ENCODE measurements around the gene UMAD1. TPM values are rescaled to one million over a fixed set of nuclear protein-coding genes. Genes with fewer than 3 reads are reported as not detected.

The UMAD1 gene
- total and polyA plus RNA-seq, 12 donors: 7.4 to 77.4 (median 24.4) TPM

DNA sequence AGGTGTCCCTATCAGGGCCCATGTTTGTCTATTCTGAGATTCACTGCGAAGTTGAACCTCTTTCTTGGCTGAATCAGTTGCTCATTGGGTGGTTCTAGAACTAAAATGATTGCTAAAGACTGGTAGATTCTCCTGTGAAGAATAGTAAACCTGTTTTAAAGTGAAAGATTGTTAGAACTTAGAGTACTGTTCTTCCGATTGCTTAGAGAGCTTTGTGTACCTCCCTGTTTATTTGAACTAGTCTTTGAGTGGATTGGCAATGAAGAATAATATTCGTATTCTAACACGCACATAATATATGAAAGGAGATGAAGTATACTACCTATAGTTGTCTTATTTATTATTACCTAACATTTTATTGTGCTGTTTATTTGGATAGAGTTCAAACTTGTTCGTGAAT, 202.7 kb downstream of the UMAD1 start:
- H3K27me3 ChIP-seq: no peaks in the 10 kb centered on the region
- no peak overlapping the region for H3K4me3 ChIP-seq
- H3K27ac ChIP-seq: no peak overlapping the region
- TF ChIP-seq POLR2A (IDR thresholded peaks at IDR 0.05): no peak
- TF ChIP-seq, protein P1, sequence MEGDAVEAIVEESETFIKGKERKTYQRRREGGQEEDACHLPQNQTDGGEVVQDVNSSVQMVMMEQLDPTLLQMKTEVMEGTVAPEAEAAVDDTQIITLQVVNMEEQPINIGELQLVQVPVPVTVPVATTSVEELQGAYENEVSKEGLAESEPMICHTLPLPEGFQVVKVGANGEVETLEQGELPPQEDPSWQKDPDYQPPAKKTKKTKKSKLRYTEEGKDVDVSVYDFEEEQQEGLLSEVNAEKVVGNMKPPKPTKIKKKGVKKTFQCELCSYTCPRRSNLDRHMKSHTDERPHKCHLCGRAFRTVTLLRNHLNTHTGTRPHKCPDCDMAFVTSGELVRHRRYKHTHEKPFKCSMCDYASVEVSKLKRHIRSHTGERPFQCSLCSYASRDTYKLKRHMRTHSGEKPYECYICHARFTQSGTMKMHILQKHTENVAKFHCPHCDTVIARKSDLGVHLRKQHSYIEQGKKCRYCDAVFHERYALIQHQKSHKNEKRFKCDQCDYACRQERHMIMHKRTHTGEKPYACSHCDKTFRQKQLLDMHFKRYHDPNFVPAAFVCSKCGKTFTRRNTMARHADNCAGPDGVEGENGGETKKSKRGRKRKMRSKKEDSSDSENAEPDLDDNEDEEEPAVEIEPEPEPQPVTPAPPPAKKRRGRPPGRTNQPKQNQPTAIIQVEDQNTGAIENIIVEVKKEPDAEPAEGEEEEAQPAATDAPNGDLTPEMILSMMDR (IDR thresholded peaks at IDR 0.05): no peak
- WGBS, 4 donors: 88 to 95% (median 93%) methylated on average over 5 of the region's 5 CpGs
- no peaks in the 10 kb centered on the region for H3K4me1 ChIP-seq (replicated peaks in 1 of 2)
- H3K36me3 ChIP-seq (replicated peaks in 1 of 2): no peaks in the 10 kb centered on the region
- intact Hi-C loops (cut with DNase I): no loop called here
- H3K9me3 ChIP-seq (replicated peaks in 1 of 3): no peaks in the 10 kb centered on the region
- no peak for DNase-seq

DNA sequence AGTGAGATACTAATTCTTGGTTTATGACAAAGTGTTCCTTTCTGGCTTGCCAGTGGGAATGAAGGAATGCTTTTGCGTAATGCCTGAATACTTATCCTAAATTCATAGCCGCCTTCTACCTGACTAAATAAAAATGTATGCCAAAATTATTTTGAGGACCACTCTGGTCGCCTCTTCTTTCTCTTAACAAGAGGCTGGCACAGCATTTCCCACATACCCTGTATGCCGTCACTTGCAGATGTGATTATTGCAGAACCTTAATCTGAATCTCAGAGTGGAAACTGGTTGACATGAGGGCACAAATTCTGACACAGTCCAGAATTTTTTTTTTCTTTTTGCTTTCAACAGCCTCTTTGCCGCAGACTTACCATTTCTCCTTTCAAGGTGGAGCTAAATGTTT, 203.4 kb downstream of the UMAD1 start:
- intact Hi-C loops (cut with DNase I): no loop called here
- Histone ChIP-seq H3K27ac (no peak overlapping the region), H3K27me3 (no peaks in the 10 kb centered on the region), H3K4me3 (no peak overlapping the region), H3K36me3 (replicated peaks in 1 of 2) (no peaks in the 10 kb centered on the region), H3K4me1 (replicated peaks in 1 of 2) (no peaks in the 10 kb centered on the region), H3K9me3 (replicated peaks in 1 of 3) (no peaks in the 10 kb centered on the region)
- WGBS, 4 donors: 84 to 91% (median 87%) methylated on average over 5 of the region's 5 CpGs
- no peak for DNase-seq
- TF ChIP-seq POLR2A (IDR thresholded peaks at IDR 0.05): no peak
- TF ChIP-seq, protein P1 (IDR thresholded peaks at IDR 0.05): no peak

DNA sequence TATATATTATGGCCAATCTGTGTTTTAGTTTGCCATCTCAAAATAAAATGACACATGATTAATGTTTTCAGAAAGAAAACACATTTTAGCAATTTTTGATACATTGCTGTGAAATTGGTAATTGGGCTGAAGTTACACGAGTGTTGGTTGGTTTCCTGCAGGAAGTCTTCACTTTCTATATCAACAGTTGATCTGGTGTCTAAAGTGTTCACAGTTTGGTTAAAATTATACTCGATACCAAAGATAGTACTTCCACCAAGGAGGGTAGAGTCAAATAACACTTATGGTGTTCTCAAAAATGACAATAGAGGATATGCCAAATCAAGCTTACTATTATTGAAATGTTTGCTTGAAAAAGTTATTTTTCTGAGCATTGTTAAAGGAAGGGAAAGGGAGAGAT, 207.7 kb downstream of the UMAD1 start:
- WGBS, 4 donors: 65 to 81% (median 75%) methylated on average over 2 of the region's 2 CpGs
- Histone ChIP-seq H3K27ac (no peak overlapping the region), H3K4me3 (no peak overlapping the region), H3K36me3 (replicated peaks in 1 of 2) (no peaks in the 10 kb centered on the region), H3K4me1 (replicated peaks in 1 of 2) (no peaks in the 10 kb centered on the region), H3K27me3 (no peaks in the 10 kb centered on the region), H3K9me3 (replicated peaks in 1 of 3) (no peaks in the 10 kb centered on the region)
- no peak for DNase-seq
- TF ChIP-seq POLR2A (IDR thresholded peaks at IDR 0.05): no peak
- TF ChIP-seq, protein P1 (IDR thresholded peaks at IDR 0.05): no peak
- intact Hi-C loops (cut with DNase I): no loop called here

DNA sequence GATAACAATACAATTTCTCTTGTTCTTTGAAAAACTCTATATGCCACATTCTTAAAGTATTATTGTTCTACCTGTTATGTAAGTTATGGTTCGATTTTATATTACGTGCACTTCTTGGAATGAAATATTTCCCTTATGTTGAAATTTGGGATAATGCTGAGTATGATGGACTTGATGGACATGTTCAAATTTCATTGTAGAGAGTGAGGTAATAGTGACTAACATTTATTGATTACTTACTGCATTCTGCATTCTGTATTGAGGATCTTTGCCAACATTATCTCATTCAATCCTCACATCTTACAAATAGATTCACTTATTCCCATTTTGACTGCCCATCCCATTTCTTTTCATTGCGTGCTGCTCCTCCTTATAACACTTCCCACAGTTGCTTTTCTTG, 208.3 kb downstream of the UMAD1 start:
- no peaks in the 10 kb centered on the region for H3K27me3 ChIP-seq
- no peaks in the 10 kb centered on the region for H3K4me1 ChIP-seq (replicated peaks in 1 of 2)
- H3K9me3 ChIP-seq (replicated peaks in 1 of 3): no peaks in the 10 kb centered on the region
- intact Hi-C loops (cut with DNase I): no loop called here
- H3K27ac ChIP-seq: no peak overlapping the region
- WGBS, 4 donors: 65 to 99% (median 83%) methylated on average over 3 of the region's 3 CpGs
- no peak overlapping the region for H3K4me3 ChIP-seq
- H3K36me3 ChIP-seq (replicated peaks in 1 of 2): no peaks in the 10 kb centered on the region
- no peak for DNase-seq
- TF ChIP-seq, protein P1 (IDR thresholded peaks at IDR 0.05): no peak
- TF ChIP-seq POLR2A (IDR thresholded peaks at IDR 0.05): no peak
